Astrocyte of the cerebellum (primary cell): ENCODE data around the gene VTI1A.

Source experiments
- DNase-seq: peaks from one replicate; pipeline ENCODE4 v3.0.0-alpha.2; 2011; ENCODE audit warnings: low read depth
- H3K4me3 ChIP-seq: 2 replicates; pipeline ENCODE4 v1.5.1; 2011; ENCODE audit warnings: mild to moderate bottlenecking, low read depth, low read length, moderate library complexity
- in situ Hi-C: cut with HindIII; loops from 2 replicates; pipeline ENCODE4 v1.10.0; 2017; ENCODE audit warnings: low sequenced_read_pairs
- TF ChIP-seq, protein P1 (sequence below): IDR thresholded peaks from 2 replicates; pipeline ENCODE4 v1.5.1; 2012; ENCODE audit warnings: low read length, low read depth, moderate library complexity, mild to moderate bottlenecking; ENCODE audit errors: missing control alignments

VTI1A gene

DNA sequence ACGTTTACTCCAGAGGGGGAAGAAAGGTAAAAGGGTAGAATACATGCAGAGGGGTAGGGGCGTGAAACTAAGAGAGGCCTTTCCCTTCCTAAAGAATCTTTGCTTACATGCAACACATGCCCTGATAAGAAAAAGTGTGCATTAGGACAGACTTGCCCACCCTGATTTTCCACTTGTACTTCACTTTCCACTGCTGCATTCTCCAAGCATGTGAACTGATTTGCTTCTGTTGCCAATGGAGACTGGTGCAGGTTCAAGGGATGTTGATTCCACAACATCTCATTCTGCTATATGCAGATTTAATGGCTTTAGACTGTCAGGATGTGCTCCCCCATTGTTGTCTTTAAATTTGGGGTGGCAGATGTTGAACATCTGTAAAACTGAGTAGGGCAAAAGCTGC, 265.5 kb downstream of the VTI1A start:
- in situ Hi-C loops = no loop called here
- H3K4me3 ChIP-seq = no peak overlapping the region
- TF ChIP-seq, protein P1, sequence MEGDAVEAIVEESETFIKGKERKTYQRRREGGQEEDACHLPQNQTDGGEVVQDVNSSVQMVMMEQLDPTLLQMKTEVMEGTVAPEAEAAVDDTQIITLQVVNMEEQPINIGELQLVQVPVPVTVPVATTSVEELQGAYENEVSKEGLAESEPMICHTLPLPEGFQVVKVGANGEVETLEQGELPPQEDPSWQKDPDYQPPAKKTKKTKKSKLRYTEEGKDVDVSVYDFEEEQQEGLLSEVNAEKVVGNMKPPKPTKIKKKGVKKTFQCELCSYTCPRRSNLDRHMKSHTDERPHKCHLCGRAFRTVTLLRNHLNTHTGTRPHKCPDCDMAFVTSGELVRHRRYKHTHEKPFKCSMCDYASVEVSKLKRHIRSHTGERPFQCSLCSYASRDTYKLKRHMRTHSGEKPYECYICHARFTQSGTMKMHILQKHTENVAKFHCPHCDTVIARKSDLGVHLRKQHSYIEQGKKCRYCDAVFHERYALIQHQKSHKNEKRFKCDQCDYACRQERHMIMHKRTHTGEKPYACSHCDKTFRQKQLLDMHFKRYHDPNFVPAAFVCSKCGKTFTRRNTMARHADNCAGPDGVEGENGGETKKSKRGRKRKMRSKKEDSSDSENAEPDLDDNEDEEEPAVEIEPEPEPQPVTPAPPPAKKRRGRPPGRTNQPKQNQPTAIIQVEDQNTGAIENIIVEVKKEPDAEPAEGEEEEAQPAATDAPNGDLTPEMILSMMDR = no peak
- DNase-seq = no peak

DNA sequence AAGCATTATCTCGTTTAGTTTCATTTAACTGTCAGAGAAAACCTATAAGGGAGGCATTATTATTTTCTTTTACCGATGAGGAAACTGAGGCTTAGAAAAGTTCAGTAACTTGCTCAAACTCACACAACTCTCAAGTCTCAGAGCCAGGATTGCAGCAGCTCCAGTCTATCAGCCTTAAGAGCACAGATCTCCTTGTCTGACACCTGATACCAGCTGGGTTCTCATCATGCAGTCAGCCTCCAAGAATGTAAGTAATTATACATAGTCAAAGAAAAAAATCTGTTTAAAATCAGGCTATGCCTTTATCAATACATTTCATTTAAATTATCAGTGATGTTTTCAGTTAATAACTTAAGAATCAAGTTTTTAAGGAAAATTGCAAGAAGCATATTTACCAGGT, 266.4 kb downstream of the VTI1A start:
- TF ChIP-seq, protein P1 = no peak
- in situ Hi-C loops = no loop called here
- DNase-seq = no peak
- H3K4me3 ChIP-seq = no peak overlapping the region

DNA sequence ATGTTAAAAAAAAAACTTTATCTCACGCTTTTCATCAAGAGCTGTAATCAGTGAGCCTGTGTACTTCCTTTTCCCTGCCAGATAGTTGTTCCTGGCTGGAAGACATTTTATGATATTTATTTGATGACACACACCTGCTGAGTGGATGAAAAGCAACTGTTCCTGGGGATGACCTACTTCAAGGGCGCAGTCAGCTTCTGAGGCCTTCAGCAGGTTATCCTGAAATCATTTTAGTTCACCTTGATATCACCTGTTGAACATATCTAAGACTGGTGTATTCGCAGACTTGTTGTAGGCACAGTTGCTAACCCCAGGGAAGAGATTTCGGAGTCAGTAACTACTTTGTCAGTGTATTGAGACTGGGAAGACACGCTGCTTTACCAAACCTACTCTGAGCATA, 268.6 kb downstream of the VTI1A start:
- H3K4me3 ChIP-seq = no peak overlapping the region
- no peak for DNase-seq
- TF ChIP-seq, protein P1 = no peak
- in situ Hi-C loops = no loop called here

DNA sequence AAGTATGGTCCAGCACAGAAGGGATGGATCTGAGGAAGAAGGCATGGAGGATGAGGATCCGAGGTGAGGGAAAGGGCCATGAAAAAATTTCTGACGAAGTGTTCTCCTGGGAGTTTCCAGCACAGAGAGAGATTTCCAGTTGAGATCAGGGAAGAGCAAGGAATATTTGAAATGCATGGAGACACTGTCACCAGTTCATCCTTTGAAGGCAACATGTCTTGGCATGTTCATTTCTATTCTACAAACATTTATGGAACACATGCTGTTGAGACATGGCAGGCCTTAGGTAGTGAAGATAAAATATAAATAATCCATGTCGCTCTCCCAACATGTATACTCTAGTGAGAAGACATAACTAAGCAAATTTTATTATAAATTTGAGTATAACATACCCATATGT, 269.1 kb downstream of the VTI1A start:
- in situ Hi-C loops = no loop called here
- DNase-seq = no peak
- TF ChIP-seq, protein P1 = no peak
- no peak overlapping the region for H3K4me3 ChIP-seq

- peak; percentile 15 for DNase-seq
- in situ Hi-C loops = no loop called here
- no peak overlapping the region for H3K4me3 ChIP-seq
- TF ChIP-seq, protein P1 = no peak
Observed at GRCh38 chr10:112716924-112717413, 270.0 kb downstream of the VTI1A start.

- in situ Hi-C loops = no loop called here
- TF ChIP-seq, protein P1 = no peak
- no peak overlapping the region for H3K4me3 ChIP-seq
- no peak for DNase-seq
Observed at GRCh38 chr10:112720178-112720577, 273.2 kb downstream of the VTI1A start.
